Smooth muscle cell (in vitro differentiated cells): ENCODE data around the gene HNF1A. TPM values are rescaled to one million over a fixed set of nuclear protein-coding genes. Genes with fewer than 3 reads are reported as not detected.

ENCODE experiments used
- DNase-seq: peaks from one replicate; lab custom pipeline; 2025; ENCODE audit not compliant: unreplicated experiment; lab: John Stamatoyannopoulos, UW
- H2AFZ ChIP-seq: fragments of 200-600 bp; sonication (generic); 2 replicates; pipeline ENCODE4 v1.6.0; 2016; ENCODE audit warnings: antibody characterized with exemption, low read depth, mild to moderate bottlenecking
- H3F3A ChIP-seq: fragments of 200-600 bp; sonication (generic); 2 replicates; pipeline ENCODE4 v1.6.0; 2017; ENCODE audit warnings: antibody characterized with exemption, low read depth
- H3K27ac ChIP-seq: fragments of 200-600 bp; sonication (generic); 2 replicates; pipeline ENCODE4 v1.5.1; 2016; ENCODE audit warnings: low read depth, mild to moderate bottlenecking
- H3K27me3 ChIP-seq: fragments of 200-600 bp; sonication (generic); 2 replicates; pipeline ENCODE4 v1.6.1; 2016; ENCODE audit warnings: low read depth, mild to moderate bottlenecking
- H3K36me3 ChIP-seq: fragments of 200-600 bp; sonication (generic); 2 replicates; pipeline ENCODE4 v1.5.1; 2016; ENCODE audit warnings: low read depth
- H3K4me1 ChIP-seq: fragments of 200-600 bp; sonication (generic); 2 replicates; pipeline ENCODE4 v1.5.1; 2016; ENCODE audit warnings: low read depth
- H3K4me2 ChIP-seq: fragments of 200-600 bp; sonication (generic); 2 replicates; pipeline ENCODE4 v1.6.0; 2016; ENCODE audit warnings: mild to moderate bottlenecking
- H3K4me3 ChIP-seq: fragments of 200-600 bp; sonication (generic); 2 replicates; pipeline ENCODE4 v1.5.1; 2016; ENCODE audit warnings: mild to moderate bottlenecking
- H3K79me2 ChIP-seq: fragments of 200-600 bp; sonication (generic); 2 replicates; pipeline ENCODE4 v1.6.0; 2016; ENCODE audit warnings: low read depth, mild to moderate bottlenecking
- H3K9ac ChIP-seq: fragments of 200-600 bp; sonication (generic); 2 replicates; pipeline ENCODE4 v1.6.0; 2016; ENCODE audit warnings: low read depth
- H3K9me3 ChIP-seq: fragments of 200-600 bp; sonication (generic); replicated peaks from 2 replicates; pipeline ENCODE4 v1.5.1; 2016; ENCODE audit warnings: low read depth
- H4K20me1 ChIP-seq: fragments of 200-600 bp; sonication (generic); 2 replicates; pipeline ENCODE4 v1.6.0; 2016; ENCODE audit warnings: low read depth
- WGBS: methylation state at CpG from one replicate; pipeline ENCODE4 v1.1.7; 2016; ENCODE audit warnings: low lambda C conversion rate; 5-methylcytosine and 5-hydroxymethylcytosine counted together
- polyA plus RNA-seq: library from polyadenylated mRNA; unstranded; fragments of >200 nt; fragmentation: Nextera tagmentation; extraction: Ambion mirVana; gene quantifications from 2 replicates; pipeline ENCODE4 v1.2.1, GENCODE V29; 2016
- total RNA-seq: library from RNA; depleted of rRNA; stranded (reverse); fragments of >200 nt; gene quantifications from 2 replicates; pipeline ENCODE4 v1.2.3, GENCODE V29; 2014
- TF ChIP-seq, protein P1 (sequence below): fragments of 200-600 bp; sonication (generic); IDR thresholded peaks from 2 replicates; pipeline ENCODE4 v1.5.1; 2017; ENCODE audit warnings: borderline replicate concordance, mild to moderate bottlenecking, antibody characterized with exemption; ENCODE audit not compliant: insufficient read depth, poor library complexity, severe bottlenecking

The HNF1A gene
- total and polyA plus RNA-seq, 2 experiments from 2014 or later, result 0.09 TPM; not detected in 1

DNA sequence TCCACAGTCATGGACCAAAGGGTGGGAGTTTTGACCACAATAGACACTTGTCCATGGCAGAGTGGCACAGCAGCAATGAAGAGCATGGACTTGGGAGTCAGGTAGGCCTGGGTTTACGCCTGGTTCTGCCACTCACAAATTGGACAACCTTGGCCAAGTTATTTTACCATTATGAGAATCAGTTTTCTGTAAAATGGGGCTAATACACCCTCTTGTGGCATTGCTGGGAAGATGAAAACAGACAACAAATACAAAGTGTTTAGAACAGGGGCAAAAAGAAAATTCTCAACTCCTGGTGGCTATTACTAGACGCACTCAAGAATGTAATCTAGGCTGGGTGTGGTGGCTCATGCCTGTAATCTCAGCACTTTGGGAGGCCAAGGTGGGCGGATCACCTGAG lies 35.4 kb downstream of the HNF1A start:
- 93% methylated on average over 3 of the region's 3 CpGs for WGBS
- DNase-seq, result no peak
- H3K9me3 ChIP-seq, result no peaks in the 10 kb centered on the region

DNA sequence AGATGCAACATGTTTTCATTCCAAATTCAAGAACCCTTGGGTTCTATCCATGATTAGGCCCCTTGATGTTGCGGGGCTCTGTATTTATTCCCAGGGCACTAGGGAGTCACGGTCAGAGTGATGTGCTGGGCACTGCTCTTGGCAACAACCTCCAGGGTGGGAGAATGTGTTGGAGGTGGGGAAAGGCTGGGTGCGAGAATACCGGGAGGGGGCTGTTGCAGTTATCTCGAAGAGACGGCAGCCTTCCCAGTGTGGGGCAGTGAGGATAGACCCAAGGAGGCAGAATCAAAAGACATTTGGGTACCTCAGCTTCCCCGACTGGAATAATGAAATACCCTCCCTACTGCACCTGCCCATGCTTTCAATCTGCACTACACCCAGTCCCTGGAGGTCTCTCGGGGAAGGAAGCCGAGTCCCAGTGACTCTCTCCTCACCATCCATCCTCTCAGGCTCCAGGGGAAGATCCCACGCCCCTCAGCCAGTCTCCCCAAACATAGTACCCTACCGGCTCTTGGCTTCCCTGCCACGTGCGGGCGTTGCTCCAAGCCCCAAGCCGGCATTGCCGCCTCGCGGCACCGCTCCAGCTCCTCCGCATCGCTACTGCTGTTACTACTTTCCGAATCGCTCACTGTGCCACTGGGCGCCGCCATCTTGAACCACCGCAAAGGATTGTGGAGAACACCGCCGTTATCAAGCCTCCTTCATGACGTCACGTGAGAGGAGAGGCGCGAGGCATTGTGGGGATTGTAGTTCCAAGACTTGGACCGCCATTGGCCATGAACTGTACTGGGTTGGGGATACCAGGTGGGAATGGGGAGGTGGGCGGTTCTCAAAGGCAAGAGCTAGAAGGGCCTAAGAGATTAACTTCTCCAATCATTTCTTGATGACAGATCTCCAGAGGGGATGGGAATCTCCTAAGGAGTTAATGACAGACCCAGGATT lies 37.8 kb downstream of the HNF1A start, which contains the start of gene C12orf43:
Gene C12orf43 (minus strand): TSS at position 663 of the 942 bp plus-strand sequence. CDS start 13 bp downstream, at position 650.
- Histone ChIP-seq H4K20me1 (no peaks in the 10 kb centered on the region), H3K9me3 (no peaks in the 10 kb centered on the region), H3K79me2 (peaks cover 13% of the 10 kb centered on the region), H2AFZ (peak within 1 kb of the TSS; percentile 81), H3K27me3 (no peaks in the 10 kb centered on the region), H3K4me1 (peaks cover 7% of the 10 kb centered on the region), H3F3A (no peaks in the 10 kb centered on the region), H3K36me3 (no peaks in the 10 kb centered on the region), H3K4me2 (peak within 1 kb of the TSS; percentile 89), H3K27ac (peak within 1 kb of the TSS; percentile 71), H3K9ac (peak within 1 kb of the TSS; percentile 86), H3K4me3 (peak within 1 kb of the TSS; percentile 69)
- WGBS, result 2% methylated on average over 34 of the region's 34 CpGs
- DNase-seq, result peak; percentile 50
- TF ChIP-seq, protein P1, sequence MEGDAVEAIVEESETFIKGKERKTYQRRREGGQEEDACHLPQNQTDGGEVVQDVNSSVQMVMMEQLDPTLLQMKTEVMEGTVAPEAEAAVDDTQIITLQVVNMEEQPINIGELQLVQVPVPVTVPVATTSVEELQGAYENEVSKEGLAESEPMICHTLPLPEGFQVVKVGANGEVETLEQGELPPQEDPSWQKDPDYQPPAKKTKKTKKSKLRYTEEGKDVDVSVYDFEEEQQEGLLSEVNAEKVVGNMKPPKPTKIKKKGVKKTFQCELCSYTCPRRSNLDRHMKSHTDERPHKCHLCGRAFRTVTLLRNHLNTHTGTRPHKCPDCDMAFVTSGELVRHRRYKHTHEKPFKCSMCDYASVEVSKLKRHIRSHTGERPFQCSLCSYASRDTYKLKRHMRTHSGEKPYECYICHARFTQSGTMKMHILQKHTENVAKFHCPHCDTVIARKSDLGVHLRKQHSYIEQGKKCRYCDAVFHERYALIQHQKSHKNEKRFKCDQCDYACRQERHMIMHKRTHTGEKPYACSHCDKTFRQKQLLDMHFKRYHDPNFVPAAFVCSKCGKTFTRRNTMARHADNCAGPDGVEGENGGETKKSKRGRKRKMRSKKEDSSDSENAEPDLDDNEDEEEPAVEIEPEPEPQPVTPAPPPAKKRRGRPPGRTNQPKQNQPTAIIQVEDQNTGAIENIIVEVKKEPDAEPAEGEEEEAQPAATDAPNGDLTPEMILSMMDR, result no peak

More for the DNA sequence above, 35.4 kb downstream of the HNF1A start:
- no peak overlapping the region for H3K4me2 ChIP-seq
- no peak overlapping the region for H2AFZ ChIP-seq
- TF ChIP-seq, protein P1, result peak; percentile 5
- no peaks in the 10 kb centered on the region for H4K20me1 ChIP-seq
- H3K27ac ChIP-seq, result no peak overlapping the region
- no peak overlapping the region for H3K9ac ChIP-seq
- no peaks in the 10 kb centered on the region for H3K27me3 ChIP-seq
- H3K4me1 ChIP-seq, result peaks cover 7% of the 10 kb centered on the region
- H3K79me2 ChIP-seq, result peaks cover 13% of the 10 kb centered on the region
- no peaks in the 10 kb centered on the region for H3K36me3 ChIP-seq
- H3F3A ChIP-seq, result no peaks in the 10 kb centered on the region
- no peak overlapping the region for H3K4me3 ChIP-seq

GRCh38 chr12:121017966-121018491 lies 39.7 kb downstream of the HNF1A start:
- no peaks in the 10 kb centered on the region for H3F3A ChIP-seq
- 95% methylated on average over 15 of the region's 15 CpGs for WGBS
- TF ChIP-seq, protein P1, result no peak

More at GRCh38 chr12:121017966-121018491, 39.7 kb downstream of the HNF1A start:
- Histone ChIP-seq H3K4me3 (no peak overlapping the region), H3K4me2 (no peak overlapping the region), H2AFZ (no peak overlapping the region), H3K9me3 (no peaks in the 10 kb centered on the region), H4K20me1 (no peaks in the 10 kb centered on the region), H3K36me3 (no peaks in the 10 kb centered on the region), H3K9ac (no peak overlapping the region), H3K27me3 (no peaks in the 10 kb centered on the region), H3K27ac (no peak overlapping the region), H3K4me1 (peaks cover 7% of the 10 kb centered on the region), H3K79me2 (peaks cover 13% of the 10 kb centered on the region)
- DNase-seq, result no peak
